Mucosa of stomach (tissue), 1 donor: ENCODE data around the gene CD99L2.
"Not testable (repeated sequence)": the region's sequence is repeated elsewhere in the genome, so short reads cannot be mapped to it uniquely, and the experiment has no call there.

ENCODE experiments used
- H3K27me3 ChIP-seq: one replicate; pipeline ENCODE4 v1.7.0; 2013; ENCODE audit warnings: mild to moderate bottlenecking, low read length; ENCODE audit not compliant: control insufficient read depth, insufficient read depth
- H3K36me3 ChIP-seq: one replicate; pipeline ENCODE4 v1.7.0; 2013; ENCODE audit warnings: low read length; ENCODE audit not compliant: control insufficient read depth, insufficient read depth
- H3K4me1 ChIP-seq: one replicate; pipeline ENCODE4 v1.7.0; 2013; ENCODE audit warnings: mild to moderate bottlenecking, low read length; ENCODE audit not compliant: control insufficient read depth, insufficient read depth
- H3K4me3 ChIP-seq: one replicate; pipeline ENCODE4 v1.7.0; 2013; ENCODE audit warnings: low read length
- H3K9ac ChIP-seq: one replicate; pipeline ENCODE4 v1.7.0; 2013; ENCODE audit warnings: mild to moderate bottlenecking, low read length, moderate library complexity
- H3K9me3 ChIP-seq: one replicate; pipeline ENCODE4 v1.7.0; 2013; ENCODE audit warnings: mild to moderate bottlenecking, low read length, moderate library complexity; ENCODE audit not compliant: control insufficient read depth
- donor health status: Pancreatic carcinoma.

Gene CD99L2

GRCh38 chrX:150887906-150888465 lies 10.5 kb downstream of the CD99L2 start:
- H3K4me1 ChIP-seq = no peaks in the 10 kb centered on the region
- H3K9me3 ChIP-seq = no peaks in the 10 kb centered on the region
- no peaks in the 10 kb centered on the region for H3K36me3 ChIP-seq
- no peak overlapping the region for H3K4me3 ChIP-seq
- no peaks in the 10 kb centered on the region for H3K27me3 ChIP-seq
- H3K9ac ChIP-seq = no peak overlapping the region

GRCh38 chrX:150887268-150887667 lies 11.2 kb downstream of the CD99L2 start:
- not testable (repeated sequence) for H3K4me1 ChIP-seq, H3K27me3 ChIP-seq, H3K4me3 ChIP-seq, H3K9ac ChIP-seq, H3K9me3 ChIP-seq, H3K36me3 ChIP-seq

DNA sequence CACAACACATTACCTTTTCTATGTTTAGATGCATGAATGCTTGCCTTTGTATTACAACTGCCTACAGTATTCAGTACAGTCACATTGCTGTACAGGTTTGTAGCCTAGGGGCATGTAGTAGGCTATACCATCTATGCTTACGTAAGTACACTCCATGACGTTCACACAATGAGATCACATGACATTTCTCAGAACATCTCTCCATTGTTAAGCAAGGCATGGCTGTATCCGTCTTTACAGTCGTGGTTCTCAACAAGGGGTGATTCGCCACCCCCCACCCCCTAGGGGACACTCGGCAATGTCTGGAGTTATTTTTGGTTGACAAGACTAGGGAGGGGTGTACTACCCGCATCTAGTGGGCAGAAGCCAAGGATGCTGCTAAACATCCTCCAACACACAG lies 12.1 kb downstream of the CD99L2 start:
- H3K4me3 ChIP-seq = no peak overlapping the region
- no peak overlapping the region for H3K9ac ChIP-seq
- H3K27me3 ChIP-seq = no peaks in the 10 kb centered on the region
- no peaks in the 10 kb centered on the region for H3K9me3 ChIP-seq
- no peaks in the 10 kb centered on the region for H3K36me3 ChIP-seq
- no peaks in the 10 kb centered on the region for H3K4me1 ChIP-seq

DNA sequence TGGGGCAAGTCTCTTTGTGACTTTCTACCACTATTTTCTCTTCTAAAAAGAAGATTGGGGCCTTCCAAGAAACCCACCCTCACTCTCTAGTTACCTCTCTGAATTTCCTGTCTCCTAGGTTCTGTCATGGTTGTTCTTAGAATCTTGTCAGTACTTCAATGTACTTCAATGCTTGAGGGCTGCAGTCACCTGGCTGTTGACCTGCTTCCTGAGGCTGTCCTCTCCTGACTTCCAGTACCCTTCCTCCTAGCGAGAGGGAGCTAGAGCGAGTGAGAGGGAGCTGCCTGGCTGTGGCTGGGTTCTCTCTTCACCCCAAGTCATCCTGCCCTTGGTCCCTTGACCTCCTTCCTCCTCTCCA lies 17.7 kb downstream of the CD99L2 start:
- H3K4me3 ChIP-seq = no peak overlapping the region
- no peaks in the 10 kb centered on the region for H3K4me1 ChIP-seq
- H3K9me3 ChIP-seq = no peaks in the 10 kb centered on the region
- H3K27me3 ChIP-seq = no peaks in the 10 kb centered on the region
- no peak overlapping the region for H3K9ac ChIP-seq
- H3K36me3 ChIP-seq = no peaks in the 10 kb centered on the region

DNA sequence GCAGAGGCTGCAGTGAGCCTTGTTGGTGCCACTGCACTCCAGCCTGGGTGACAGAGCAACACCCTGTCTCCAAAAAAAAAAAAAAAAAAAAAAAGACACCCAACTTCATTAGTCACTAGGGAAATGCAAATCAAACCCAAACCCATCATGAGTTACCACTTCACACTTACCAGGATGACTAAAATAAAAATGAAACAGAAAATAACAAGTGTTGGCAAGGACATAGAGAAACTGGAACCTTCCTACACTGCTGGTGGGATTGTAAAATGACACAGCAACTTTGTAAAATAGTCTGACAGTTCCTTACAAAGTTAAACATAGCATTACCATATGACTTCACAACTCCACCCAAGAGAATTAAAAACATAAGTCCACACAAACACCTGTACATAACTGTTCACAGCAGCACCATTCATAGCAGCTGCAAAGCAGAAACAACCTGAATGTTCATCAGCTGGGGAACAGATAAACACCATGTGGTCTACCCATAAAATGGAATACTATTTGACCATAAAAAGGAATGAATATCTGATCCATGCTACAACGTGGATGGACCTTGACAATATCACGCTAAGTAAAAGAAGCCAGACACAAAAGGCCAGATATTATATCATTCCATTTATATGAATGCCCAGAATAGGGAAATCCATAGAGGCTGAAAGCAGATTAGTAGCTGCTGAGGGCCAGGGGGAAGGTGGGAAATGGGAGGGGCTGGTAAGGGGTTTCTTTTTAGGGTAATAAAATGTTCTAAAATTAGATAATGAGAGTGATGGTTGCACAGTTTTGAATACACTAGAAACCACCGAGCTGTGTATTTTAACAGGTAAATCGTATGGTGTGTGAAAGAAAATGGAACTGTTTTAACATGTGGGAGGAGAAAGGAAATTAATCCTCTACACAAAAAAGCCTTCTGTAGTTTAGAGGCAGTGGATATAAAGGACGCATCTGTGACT lies 18.3 kb downstream of the CD99L2 start:
- Histone ChIP-seq H3K36me3 (no peaks in the 10 kb centered on the region), H3K4me1 (no peaks in the 10 kb centered on the region), H3K9ac (no peak overlapping the region)

GRCh38 chrX:150875621-150876020 lies 22.8 kb downstream of the CD99L2 start:
- H3K4me3 ChIP-seq, H3K9me3 ChIP-seq, H3K9ac ChIP-seq, H3K27me3 ChIP-seq, H3K4me1 ChIP-seq, H3K36me3 ChIP-seq: not testable (repeated sequence)

More for the DNA sequence above, 18.3 kb downstream of the CD99L2 start:
- Histone ChIP-seq H3K27me3 (no peaks in the 10 kb centered on the region), H3K9me3 (no peaks in the 10 kb centered on the region), H3K4me3 (no peak overlapping the region)

DNA sequence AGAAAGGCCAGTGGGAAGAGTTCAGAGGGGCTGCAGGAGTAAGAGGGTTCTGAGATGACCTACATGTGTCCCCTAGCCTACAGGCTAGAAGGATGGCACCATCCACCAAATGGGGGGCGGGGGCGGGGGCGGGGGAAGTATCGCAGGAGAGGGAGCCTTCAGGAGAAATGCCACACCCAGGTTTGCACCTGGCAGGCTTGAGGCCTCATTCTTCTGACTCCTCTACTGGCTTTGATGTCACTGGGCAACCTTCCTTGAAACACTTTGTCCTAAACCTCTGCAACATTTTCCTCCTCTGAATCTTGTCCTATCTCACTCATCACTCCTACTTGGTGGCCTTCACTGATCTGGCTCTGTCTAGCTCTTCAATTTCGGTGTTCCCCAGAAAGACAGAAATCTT lies 24.0 kb downstream of the CD99L2 start:
- Histone ChIP-seq H3K4me1 (peaks cover 5% of the 10 kb centered on the region), H3K36me3 (no peaks in the 10 kb centered on the region), H3K4me3 (no peak overlapping the region), H3K9me3 (no peaks in the 10 kb centered on the region), H3K9ac (no peak overlapping the region), H3K27me3 (no peaks in the 10 kb centered on the region)

DNA sequence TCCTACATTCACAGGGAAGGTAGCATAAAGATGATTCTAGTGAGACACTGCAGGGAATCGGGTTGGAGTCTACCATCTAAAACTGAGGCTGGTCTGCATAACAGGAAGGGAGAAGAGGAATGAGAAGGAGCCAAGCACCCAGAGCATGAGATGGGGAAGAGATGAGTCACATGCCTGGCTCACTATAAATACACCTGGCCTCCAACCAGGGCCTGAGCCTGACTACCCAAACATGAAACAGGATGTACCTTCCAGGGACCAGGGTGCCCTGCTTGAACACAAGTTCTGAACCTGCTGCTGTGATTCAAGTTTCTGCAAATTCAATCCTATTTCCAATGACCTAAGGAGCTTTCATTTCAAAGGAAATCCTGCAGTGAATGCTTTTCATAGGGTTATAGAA lies 24.9 kb downstream of the CD99L2 start:
- Histone ChIP-seq H3K9ac (no peak overlapping the region), H3K9me3 (no peaks in the 10 kb centered on the region), H3K4me1 (peaks cover 5% of the 10 kb centered on the region), H3K4me3 (no peak overlapping the region), H3K36me3 (no peaks in the 10 kb centered on the region), H3K27me3 (no peaks in the 10 kb centered on the region)

GRCh38 chrX:150872773-150873336 lies 25.6 kb downstream of the CD99L2 start:
- H3K9me3 ChIP-seq = no peaks in the 10 kb centered on the region
- H3K4me1 ChIP-seq = peaks cover 5% of the 10 kb centered on the region
- no peaks in the 10 kb centered on the region for H3K27me3 ChIP-seq
- H3K4me3 ChIP-seq = no peak overlapping the region
- H3K36me3 ChIP-seq = no peaks in the 10 kb centered on the region
- H3K9ac ChIP-seq = no peak overlapping the region

DNA sequence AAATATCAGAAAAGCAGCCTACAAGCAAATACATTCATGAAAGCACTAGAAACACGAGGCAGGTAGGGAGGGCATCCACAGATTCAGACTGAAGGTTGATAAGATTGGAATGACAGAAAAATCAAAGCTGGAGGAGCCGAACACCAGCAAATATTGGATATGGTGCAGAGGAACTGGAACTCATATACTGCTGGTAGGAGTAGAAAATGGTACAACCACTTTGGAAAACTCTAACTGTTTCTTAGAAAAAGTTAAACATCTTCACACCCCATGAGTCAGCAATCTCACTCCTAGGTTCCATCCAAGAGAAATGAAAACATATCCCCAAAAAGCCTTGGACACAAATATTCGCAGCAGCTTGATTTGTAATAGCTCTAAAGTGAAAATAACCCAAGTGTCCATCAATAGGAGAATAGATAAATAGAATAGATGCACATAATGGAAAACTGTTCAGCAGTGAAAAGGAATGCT lies 27.1 kb downstream of the CD99L2 start:
- no peaks in the 10 kb centered on the region for H3K36me3 ChIP-seq
- no peaks in the 10 kb centered on the region for H3K9me3 ChIP-seq
- no peak overlapping the region for H3K4me3 ChIP-seq
- peaks cover 5% of the 10 kb centered on the region for H3K4me1 ChIP-seq
- H3K27me3 ChIP-seq = no peaks in the 10 kb centered on the region
- H3K9ac ChIP-seq = no peak overlapping the region

DNA sequence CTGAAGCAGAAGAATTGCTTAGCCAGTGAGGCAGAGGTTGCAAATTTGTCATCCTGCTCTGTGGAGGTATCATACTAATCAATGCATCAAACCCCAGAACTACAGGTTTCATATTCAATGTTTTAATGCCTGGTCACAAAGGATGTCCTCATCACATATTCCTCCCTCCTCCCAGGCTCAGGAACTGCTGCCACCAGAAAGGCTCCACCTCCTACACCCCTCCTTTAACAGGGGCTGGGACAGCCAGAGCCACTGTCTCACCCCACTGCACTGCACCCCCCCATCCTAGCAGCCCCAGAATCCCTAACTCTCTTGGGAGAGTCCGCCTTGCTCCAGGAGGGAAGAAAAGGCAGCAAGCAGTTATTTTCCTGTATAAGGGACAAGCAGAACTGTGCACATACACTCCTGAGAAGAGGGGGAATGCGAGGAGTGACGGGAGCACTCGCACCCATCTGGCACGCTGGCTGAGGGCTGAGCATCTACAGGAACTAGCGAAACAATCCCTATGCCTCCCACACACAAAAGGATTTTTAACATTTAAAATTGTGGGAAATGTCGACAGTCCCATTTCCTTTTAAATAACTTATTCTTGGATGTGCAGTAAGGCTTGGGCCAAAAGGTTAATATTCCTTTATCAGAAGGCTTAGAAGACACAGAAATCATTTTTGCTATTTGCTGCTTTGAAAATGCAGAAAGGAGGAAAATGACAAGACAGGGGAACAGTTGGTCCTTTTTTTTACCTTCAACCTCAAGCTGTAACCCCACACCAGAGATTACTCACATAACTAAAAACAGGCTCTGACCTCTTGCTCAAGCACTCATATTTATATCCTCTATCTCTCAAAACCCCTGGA lies 27.8 kb downstream of the CD99L2 start:
- H3K9ac ChIP-seq = no peak overlapping the region
- H3K9me3 ChIP-seq = no peaks in the 10 kb centered on the region
- H3K27me3 ChIP-seq = no peaks in the 10 kb centered on the region
- H3K4me1 ChIP-seq = peaks cover 5% of the 10 kb centered on the region
- no peaks in the 10 kb centered on the region for H3K36me3 ChIP-seq
- H3K4me3 ChIP-seq = no peak overlapping the region
